GM19025 (cell line): ENCODE measurements around the gene VPS72.
"Not testable (repeated sequence)": the region's sequence is repeated elsewhere in the genome, so short reads cannot be mapped to it uniquely, and the experiment has no call there.

Experiments
- ATAC-seq: cut with Tn5 transposase; IDR thresholded peaks from one replicate; pipeline ENCODE4 v1.9.1; 2021; ENCODE audit warnings: mild to moderate bottlenecking, low read depth, moderate library complexity; ENCODE audit not compliant: unreplicated experiment

The VPS72 gene

DNA sequence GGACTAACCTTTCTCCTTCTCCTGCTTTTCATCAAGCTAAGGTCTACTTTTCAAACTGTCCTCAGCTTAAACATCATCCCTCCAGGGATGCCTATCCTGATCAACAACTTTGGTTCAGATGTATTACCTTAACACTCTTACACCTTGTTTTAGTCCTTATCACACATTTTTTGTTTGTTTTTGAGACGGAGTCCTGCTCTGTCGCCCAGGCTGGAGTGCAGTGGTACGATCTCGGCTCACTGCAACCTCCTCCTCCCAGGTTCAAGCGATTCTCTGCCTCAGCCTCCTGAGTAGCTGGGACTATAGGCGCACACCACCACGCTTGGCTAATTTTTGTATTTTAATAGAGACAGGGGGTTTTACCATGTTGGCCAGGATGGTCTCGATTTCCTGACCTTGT is 1.3 kb downstream of the VPS72 start:
- not testable (repeated sequence) for ATAC-seq

DNA sequence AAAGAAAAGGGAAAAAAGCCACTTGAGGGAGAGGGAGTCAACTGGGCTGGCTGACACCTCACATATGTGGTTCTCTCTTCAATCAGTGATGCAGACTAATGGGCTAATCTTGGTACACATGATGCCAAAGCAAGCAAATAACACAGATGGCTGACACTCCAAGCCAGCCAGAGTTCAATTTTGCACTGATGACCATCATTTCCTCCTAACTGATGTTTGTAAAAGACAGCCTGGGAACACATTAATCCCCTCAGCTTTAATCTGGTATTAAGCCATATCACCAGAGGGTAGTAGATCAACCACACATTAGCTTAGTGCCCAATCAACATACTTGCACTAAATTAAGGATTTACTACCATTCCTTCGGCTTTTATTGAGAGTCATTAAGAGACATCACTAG is 2.8 kb downstream of the VPS72 start:
- ATAC-seq = no peak

DNA sequence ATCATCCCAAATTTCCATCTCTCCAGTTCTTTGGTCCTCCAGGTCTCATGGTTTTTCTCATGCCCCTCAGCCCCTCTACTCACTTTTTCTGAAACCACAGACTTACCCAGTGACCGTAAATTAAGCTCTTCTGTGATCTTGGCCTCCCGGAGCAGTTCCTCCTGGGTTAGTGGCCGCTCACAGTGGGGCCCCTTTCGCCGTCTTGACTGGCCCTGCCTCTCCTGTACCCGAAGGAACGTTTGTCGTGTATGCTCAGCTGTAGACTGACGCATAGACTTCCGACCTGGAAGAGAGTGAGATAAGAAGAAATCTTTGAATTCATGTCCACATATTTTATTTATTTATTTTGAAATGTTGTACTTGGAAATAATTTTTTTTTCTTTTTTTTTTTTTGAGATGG is 5.8 kb downstream of the VPS72 start:
- no peak for ATAC-seq

DNA sequence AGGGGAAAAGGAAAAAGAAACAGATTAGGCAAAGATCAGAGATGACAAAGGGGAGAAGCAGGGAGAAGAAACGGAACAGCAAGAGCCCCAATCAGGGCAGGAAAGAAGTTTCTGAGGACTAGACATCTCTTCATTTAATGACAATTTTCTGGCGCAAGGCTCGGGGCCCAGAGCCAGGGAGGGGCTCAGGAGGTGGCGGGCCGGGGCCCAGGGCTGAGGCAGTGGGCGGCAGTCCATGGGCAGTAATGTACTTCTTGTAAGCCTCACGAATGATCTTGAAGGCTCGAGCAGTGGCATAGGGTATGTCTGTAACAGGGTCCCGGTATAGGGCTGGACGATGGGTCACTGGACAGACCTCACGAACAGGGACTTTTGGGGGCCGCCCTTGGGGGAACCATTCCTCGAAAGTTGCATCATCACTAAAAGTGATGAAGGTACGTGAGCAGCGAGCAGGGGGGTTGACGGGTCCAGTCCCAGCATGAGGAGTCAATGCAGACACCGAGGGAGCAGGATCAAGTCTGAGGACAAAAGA is 13.4 kb downstream of the VPS72 start:
- no peak for ATAC-seq

DNA sequence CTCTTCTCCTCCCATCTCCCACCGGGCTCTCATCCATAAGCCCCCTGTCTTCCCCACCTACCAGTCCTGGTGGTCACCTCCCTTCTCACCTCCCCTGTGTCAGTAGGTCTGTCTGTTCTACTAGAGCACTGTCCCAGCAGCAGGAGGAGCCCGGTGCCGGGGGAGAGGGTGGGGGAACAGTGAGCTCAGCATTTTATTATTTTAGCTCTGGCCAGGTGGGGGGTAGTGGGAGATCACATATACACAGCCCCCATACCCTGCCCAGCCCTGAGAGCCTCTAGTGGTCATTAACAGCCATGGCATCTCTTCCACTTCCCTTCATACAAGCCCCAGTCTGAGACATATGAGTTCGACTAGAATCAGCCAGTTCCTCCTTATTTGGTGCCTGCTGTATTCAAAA is 14.1 kb downstream of the VPS72 start, which contains the start of gene TMOD4:
Gene TMOD4 (minus strand): TSS at position 119 of the 400 bp plus-strand sequence. CDS start 1,106 bp downstream, outside the sequence.
- no peak for ATAC-seq

DNA sequence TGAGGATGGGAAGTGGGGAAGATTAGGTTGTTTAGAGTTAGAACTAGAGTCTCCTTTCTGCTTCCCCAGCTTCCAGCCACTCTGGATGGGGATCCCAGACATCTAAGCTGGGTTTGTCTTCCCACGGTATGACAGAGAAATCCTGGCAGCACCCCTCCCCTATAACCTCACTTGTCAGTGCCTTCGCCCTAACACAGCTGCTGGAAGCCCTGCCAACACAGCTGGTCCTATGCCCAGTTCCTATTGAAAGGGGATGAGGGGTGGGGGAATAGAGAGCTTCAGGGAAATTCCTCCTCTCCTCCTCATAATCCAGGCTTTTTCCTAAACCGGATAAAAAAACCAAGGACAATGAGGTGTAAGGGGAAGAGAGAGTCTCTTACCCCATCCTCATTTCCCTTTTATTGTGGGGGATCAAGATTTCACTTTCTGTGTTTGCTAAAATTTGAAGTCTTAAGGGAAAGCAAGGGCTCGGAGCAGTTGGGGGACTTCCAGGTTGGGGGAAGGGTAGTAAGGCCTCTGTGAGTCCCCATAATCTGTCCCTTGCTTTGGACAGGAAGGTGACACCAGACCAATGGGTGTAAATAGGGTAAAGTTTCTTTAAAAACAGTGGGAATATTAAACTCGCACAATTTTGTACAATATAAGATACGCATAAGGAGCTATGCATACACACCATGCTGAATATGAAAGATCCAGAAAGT is 14.8 kb downstream of the VPS72 start:
- ATAC-seq = no peak

DNA sequence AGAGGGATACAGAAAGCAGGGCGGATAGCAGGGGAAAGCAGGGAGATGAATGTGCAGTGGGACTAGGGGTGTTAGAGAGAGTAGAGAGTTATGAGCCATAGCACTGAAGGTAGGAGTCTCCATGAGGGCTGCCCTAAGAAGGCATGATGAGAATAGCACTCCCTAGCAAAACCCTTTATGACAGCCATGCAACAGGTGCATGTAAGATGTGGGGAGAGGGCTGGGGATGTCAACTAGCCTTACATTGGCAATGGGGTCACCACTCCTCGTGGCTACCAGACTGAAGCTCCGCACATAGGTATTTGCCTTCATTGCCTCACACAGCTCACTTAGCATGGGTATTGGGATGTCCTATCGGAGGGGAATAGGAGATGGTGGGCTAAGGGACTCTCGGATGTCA is 18.8 kb downstream of the VPS72 start:
- no peak for ATAC-seq

DNA sequence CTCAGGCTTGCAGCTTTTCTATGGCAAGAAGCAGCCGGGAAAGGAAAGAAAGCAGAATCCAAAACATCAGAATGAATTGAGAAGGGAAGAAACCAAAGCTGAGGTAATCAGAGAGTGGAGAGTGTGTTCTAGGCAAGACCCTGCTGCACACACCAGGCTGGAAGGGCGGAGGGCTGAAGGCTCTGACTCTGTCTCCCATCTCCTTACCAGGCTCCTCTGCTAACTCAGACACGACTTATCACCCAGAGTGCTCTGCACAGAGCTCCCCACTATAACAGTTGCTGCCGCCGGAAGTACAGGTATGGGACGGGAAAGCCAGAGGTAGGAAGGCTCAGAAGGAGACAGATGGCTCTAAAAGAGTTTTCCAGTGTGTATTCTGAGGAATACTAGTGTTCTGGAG is 22.9 kb downstream of the VPS72 start:
- ATAC-seq = no peak

DNA sequence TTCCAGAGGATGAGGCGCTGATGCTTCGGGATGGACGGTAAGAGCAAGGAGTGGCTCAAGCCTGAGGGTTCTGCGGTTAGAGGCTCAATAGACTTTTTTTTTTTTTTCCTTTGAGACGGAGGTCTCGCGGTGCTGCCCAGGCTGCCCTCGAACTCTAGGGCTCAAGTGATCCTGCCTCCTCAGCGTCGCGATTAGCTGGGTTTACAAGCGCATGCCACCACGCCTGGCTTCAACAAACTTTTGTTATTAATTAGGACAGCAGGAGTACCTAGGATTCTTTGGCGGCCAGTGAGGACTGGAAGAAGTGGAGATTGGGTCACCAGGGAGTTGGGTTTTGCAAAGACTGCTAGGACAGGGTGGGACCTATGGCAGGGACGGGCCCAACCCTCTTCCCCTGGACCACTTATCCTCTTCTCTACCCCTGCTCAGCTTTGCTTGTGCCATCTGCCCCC is 23.5 kb downstream of the VPS72 start:
- ATAC-seq = no peak

DNA sequence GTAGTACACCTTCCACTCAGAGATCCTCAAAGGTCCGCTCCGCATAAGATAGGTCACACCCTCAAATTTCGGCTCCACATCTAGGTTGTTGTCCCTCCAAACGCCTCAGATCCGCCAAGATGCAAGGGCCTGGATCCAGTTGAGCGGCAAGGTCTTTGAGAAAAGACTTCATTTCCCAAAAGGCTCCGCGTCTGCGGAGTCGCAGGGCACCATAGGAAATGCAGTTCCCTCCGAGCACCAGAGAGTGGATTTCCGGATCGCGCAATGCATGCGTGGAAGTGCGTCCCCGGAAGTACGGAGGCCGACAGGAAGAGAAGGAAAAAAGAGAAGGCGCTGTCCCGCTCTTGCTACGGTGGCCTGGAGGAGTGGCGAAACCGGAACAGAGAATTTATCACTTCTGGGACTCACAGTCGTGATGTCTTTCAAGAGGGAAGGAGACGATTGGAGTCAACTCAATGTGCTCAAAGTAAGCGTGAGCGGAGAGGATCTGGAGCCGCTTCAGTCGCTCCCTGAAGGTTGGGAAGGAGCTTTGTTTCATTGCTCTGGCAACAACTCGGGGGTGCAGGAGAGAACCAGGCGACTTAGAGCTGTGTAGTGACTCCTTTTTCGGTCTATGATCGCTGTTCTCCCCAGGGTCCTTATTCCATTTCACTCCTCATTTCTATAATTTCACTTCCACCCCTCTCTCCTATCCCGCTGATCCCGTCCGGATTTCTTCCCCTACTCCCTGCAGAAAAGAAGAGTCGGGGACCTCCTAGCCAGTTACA is 24.1 kb downstream of the VPS72 start, which contains the start of the genes LYSMD1 and SCNM1:
Gene LYSMD1 (minus strand): TSS at position 165 of the 767 bp plus-strand sequence. CDS start 644 bp downstream, outside the sequence.
Gene SCNM1 (plus strand): TSS at position 407 of the 767 bp plus-strand sequence. CDS start 9 bp downstream, at position 416.
- peak; percentile 88 for ATAC-seq

DNA sequence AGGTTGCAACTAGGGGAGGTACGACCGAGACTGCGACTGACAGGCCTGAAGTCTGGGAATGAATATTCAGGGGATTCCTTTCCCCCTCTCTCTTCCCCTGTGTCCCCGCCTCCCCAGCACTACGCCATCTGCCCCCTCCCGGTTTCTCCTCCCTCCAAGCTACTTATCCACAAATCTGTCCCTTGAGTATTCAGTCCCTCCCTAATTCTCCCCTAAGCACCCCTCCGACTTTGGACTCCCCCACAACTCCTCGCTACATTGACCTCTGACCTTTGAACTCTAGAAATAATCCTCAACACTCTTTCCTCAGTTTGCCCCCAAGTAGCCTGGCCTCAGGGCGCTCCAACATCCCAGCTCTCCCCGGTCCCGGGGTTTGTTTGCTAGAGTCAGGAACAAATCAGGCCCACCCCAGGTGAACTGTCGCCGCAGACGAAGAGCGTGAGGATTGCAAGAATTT is 24.7 kb downstream of the VPS72 start:
- no peak for ATAC-seq

DNA sequence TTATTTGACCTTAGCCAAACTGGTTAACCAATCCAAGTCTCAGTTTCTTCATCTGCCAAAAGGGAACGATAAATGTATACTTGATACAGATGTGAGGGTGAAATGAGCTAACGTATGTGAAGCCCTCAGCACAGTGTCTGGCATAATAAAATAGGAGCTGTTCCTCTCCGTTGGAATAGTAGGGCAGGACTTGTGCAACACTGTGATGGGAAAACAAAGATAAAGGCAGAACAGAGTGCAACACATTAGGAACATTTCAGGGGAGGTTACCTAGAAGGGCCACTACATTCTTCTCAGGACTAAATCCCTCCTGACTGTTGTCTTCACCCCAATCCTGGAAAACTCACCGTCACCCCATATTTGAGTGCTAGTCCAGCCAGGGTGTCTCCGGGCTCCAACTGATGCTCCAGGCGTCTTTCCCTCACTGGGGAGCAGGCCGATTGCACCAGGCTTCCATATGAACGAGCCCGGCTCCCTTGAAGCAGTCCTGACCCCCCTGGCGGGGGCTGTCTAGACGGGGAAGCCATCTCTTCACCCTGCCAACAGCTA is 25.2 kb downstream of the VPS72 start:
- ATAC-seq = no peak

DNA sequence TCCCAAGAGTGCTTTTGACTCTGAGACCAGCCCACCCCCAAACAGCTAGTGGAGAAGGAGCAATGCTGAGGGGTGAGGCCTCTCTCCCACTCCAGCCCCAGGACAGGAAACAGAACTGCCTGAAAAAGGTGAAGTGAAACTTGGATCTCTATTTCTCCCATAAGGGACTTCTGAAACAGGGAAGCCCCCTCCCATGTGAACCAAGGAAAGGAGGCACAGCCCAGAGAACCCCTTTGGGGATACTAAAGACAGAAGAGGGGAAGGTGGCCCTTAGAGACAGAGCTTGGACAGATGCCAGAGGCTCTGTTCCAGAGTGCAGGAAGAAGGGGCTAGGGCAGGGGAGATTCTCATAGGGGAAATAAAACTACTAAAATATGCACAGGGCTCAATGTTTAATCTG is 30.6 kb downstream of the VPS72 start:
- no peak for ATAC-seq

DNA sequence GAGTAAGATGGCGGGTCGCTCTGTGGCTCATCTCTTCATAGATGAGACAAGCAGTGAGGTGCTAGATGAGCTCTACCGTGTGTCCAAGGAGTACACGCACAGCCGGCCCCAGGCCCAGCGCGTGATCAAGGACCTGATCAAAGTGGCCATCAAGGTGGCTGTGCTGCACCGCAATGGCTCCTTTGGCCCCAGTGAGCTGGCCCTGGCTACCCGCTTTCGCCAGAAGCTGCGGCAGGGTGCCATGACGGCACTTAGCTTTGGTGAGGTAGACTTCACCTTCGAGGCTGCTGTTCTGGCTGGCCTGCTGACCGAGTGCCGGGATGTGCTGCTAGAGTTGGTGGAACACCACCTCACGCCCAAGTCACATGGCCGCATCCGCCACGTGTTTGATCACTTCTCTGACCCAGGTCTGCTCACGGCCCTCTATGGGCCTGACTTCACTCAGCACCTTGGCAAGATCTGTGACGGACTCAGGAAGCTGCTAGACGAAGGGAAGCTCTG is 31.2 kb downstream of the VPS72 start:
- no peak for ATAC-seq

DNA sequence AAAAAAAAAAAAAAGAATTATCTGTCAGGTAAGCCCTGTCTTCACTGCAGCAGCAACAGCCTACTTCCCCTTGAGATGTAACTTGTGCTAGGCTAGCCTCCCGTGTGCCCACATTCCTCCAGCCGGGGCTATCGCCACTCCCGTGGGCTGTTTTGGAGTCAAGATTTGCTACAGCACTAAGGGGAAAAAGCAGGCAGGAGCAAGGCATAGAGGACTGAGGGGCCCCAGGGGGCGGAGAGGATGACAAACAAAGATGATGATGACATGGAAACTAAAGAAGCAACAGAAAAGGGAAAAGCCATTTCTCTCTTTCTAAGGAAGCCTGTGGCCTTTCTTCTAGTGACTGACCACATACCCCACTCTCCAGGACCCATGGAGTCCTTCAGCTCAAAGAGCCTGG is 31.7 kb downstream of the VPS72 start:
- no peak for ATAC-seq

DNA sequence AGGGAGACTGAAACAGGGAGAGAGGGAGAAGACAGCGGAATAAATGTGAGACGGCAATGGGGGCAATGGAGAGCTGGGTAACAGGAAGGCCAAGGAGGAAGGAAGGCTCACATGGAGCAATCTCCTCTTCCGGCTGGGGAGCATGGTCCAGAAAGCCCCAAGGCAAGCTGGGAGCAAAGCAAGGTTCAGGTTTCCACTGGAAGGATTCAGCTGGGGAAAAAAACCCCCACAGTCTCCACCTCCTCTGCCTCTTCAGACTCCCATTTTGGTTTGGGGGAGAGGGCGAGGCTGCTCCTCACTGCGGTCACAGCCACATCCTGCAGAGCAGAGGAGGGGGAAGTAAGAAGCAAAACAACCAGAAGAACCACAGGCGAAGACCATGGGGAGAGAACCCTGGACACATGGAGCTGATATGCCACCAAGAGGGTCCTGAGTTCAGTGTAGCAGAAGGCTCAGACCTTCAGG is 32.9 kb downstream of the VPS72 start:
- no peak for ATAC-seq

DNA sequence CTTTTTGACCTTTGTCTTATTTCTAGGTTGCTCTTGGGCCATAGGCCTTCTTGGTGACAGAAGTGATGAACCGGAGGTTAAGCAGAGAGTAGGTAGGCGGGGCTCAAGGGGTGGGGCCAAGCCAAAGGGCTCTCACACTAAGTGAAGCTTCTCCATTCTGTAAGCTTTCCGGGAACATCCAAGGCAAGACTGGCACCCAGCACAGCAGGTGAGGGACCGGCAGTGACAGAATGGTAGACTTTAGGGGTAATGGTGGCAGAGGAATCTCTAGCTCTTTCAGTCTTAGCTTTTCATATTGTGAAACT is 33.5 kb downstream of the VPS72 start, which contains the start of gene TNFAIP8L2:
Gene TNFAIP8L2 (plus strand): TSS at position 135 of the 305 bp plus-strand sequence. CDS start 2,049 bp downstream, outside the sequence.
- ATAC-seq = peak; percentile 49

DNA sequence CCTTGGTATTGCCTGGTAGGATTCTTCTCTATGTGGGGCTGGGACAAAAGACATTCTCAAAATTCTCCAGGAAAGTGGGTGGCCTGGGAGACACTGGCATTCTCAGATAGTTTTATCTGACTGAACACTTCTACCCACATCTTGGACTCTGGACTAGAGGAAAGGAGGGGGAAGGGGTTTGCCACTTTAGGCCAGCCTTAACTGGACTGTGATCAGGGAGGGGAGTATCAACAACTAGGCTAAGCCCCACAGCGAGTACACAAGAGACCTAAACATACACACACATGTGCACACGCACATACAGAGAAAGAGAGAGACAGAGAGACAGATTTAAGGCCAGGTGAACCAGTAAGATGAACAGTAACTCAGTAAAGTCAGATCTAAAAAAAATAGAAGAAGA is 42.3 kb downstream of the VPS72 start:
- ATAC-seq = no peak

DNA sequence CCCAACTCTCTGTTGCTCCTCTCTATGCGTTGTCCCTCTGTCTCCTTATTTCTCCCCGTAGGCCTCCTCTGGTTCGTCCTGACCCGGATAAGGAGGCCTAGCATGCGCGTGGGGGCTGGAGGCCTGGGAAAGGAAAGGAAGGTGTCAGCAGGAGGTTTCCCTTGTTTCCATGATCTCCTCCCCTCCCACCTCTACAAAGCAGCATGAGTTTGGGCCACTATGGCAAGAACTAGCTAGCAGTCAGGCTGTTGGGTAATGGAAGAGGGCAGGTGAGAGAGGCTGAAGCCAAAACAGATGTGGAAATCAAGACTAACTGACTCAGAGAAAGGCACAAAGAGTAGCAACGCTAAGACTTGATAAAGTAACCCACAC is 42.9 kb downstream of the VPS72 start:
- no peak for ATAC-seq

DNA sequence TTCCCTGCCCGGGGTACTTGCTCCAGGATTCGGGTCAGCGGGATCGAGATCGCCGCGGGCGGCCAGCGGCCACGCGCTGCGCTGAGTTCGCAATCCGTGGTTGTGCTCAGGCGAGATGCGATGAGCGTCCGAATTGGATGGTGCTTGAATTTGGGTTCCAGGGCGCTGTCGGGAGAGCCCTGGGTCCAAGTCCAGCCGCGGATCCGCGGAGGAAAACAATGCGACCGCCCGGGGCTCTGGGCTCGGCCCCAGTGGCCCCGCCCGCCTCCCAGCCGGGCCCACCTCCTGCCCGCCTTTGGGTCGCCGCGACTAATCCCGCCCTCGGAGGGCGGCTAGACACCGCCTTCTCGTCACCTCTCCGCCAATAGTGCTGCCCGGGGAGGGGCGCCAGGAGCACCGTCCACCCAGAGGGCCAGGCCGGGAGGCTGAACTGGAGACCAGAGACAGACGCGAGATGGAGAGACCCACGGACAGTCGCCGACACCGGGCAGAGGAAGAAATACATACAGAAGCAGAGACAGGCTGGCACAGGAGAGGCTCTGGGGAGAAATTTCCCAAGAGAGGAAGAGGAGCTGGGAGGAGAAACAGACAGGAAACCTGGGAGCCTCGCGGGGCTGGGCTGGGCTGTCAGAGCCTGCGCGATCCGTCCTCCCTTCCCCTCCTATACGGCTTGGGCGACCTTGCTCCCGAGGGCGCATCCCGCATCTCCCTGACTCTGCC is 43.4 kb downstream of the VPS72 start, which contains the start of gene SEMA6C:
Gene SEMA6C (minus strand): TSS at position 220 of the 720 bp plus-strand sequence. CDS start 4,010 bp downstream, outside the sequence.
- ATAC-seq = peak; percentile 100
